Stimulated activated CD8-positive, alpha-beta memory T cell treated with anti-CD3 and anti-CD28 coated beads, Interleukin-4, amount 100 ng/mL, for 24 hours (primary cell): ENCODE results near the gene HNRNPH2.

ENCODE experiments used
- DNase-seq: peaks from one replicate; pipeline ENCODE4 v3.0.0-alpha.2; 2020; ENCODE audit warnings: low read depth

HNRNPH2 gene

DNA sequence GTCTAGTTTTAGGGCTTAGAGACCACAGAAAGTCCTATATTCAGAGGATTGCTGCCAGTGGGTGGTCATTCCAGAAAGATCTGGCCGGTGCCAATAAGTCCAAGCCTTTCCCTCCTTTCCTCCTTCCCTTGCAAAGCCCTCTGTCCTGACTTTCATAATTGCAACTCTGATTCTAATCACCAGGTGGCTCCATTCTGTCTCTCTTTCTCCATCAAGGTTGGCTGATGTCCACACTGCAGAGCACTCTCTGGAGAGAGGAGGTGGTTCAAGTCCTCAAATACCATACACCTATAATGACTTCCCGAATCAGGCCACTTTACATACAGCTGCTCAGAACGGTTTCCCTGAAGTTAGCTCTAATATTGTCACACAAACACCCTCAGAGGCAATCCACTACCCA lies 54.9 kb downstream of the HNRNPH2 start:
- DNase-seq: no peak
